IMR-90 (cell line): ENCODE data around the gene TRHDE. TPM values are rescaled to one million over a fixed set of nuclear protein-coding genes. Genes with fewer than 3 reads are reported as not detected.

Experiments used
- ATAC-seq: fragments of 200-7000 bp; cut with Tn5 transposase; 2 replicates; pipeline ENCODE4 v1.9.1; 2020; ENCODE audit warnings: low read depth, mild to moderate bottlenecking, moderate library complexity
- BruUV-seq: library from RNA; stranded (reverse); fragments of 400-500 nt; replicated peaks from 2 replicates; lab custom pipeline; 2021; lab: Mats Ljungman, UMichigan
- CTCF ChIA-PET: fragments of 300-600 bp; formaldehyde crosslinking; extraction: SDS; loops from one replicate; lab custom pipeline; 2021; ENCODE audit warnings: antibody characterized with exemption; lab: Yijun Ruan, JAX
- POLR2A ChIA-PET: fragments of 300-600 bp; sonication (Branson Sonifier 250); formaldehyde crosslinking; loops from one replicate; lab custom pipeline; 2022; ENCODE audit warnings: antibody characterized with exemption; ENCODE audit not compliant: unreplicated experiment; lab: Charles Lee
- DNase-seq: peaks from one replicate; pipeline ENCODE4 v3.0.0; 2013
- H2AFZ ChIP-seq: replicated peaks from 2 replicates; pipeline ENCODE3; 2013; ENCODE audit warnings: low read length, mild to moderate bottlenecking; ENCODE audit not compliant: poor library complexity
- H2AK5ac ChIP-seq: 2 replicates; pipeline ENCODE4 v1.6.1; 2013; ENCODE audit warnings: low read depth, low read length, inconsistent platforms
- H2AK9ac ChIP-seq: replicated peaks from 2 replicates; pipeline ENCODE3; 2013; ENCODE audit warnings: mild to moderate bottlenecking, low read depth, low read length, moderate library complexity; ENCODE audit not compliant: poor library complexity
- H2BK120ac ChIP-seq: 2 replicates; pipeline ENCODE4 v1.6.1; 2013; ENCODE audit warnings: low read depth, low read length, inconsistent platforms
- H2BK15ac ChIP-seq: 3 replicates; pipeline ENCODE4 v1.6.1; 2013; ENCODE audit warnings: low read depth, low read length, inconsistent platforms
- H2BK20ac ChIP-seq: 2 replicates; pipeline ENCODE4 v1.6.1; 2013; ENCODE audit warnings: low read depth, mild to moderate bottlenecking, inconsistent platforms, low read length, moderate library complexity
- H2BK5ac ChIP-seq: 2 replicates; pipeline ENCODE4 v1.6.1; 2013; ENCODE audit warnings: mild to moderate bottlenecking, low read depth, low read length, inconsistent platforms; ENCODE audit not compliant: poor library complexity, severe bottlenecking
- H3K14ac ChIP-seq: replicated peaks from 2 replicates; pipeline ENCODE4 v1.6.1; 2013; ENCODE audit warnings: low read depth, low read length, inconsistent platforms
- H3K18ac ChIP-seq: 2 replicates; pipeline ENCODE4 v1.6.1; 2013; ENCODE audit warnings: low read depth, low read length, control low read depth
- H3K23ac ChIP-seq: 2 replicates; pipeline ENCODE4 v1.6.1; 2013; ENCODE audit warnings: low read depth, low read length, inconsistent platforms
- H3K27ac ChIP-seq: 2 replicates; pipeline ENCODE4 v1.5.1; 2013; ENCODE audit warnings: mild to moderate bottlenecking, control low read depth, low read length; ENCODE audit not compliant: insufficient read depth
- H3K27me3 ChIP-seq: 2 replicates; pipeline ENCODE4 v1.6.1; 2013; ENCODE audit warnings: low read length; ENCODE audit not compliant: control insufficient read depth, insufficient read depth
- H3K36me3 ChIP-seq: 2 replicates; pipeline ENCODE4 v1.6.1; 2013; ENCODE audit warnings: low read length, mixed read lengths; ENCODE audit not compliant: control insufficient read depth, insufficient read depth
- H3K4ac ChIP-seq: 2 replicates; pipeline ENCODE4 v1.6.1; 2013; ENCODE audit warnings: low read depth, low read length, inconsistent platforms
- H3K4me1 ChIP-seq: 2 replicates; pipeline ENCODE4 v1.6.1; 2013; ENCODE audit warnings: low read length, mixed read lengths; ENCODE audit not compliant: control insufficient read depth, insufficient read depth
- H3K4me2 ChIP-seq: 2 replicates; pipeline ENCODE4 v1.6.1; 2013; ENCODE audit warnings: low read depth, mild to moderate bottlenecking, control low read depth, low read length, moderate library complexity
- H3K4me3 ChIP-seq: 2 replicates; pipeline ENCODE4 v1.5.1; 2013; ENCODE audit warnings: low read depth, mild to moderate bottlenecking, control low read depth, low read length, moderate library complexity; ENCODE audit not compliant: insufficient read depth
- H3K56ac ChIP-seq: 2 replicates; pipeline ENCODE4 v1.6.1; 2013; ENCODE audit warnings: low read length, inconsistent platforms; ENCODE audit not compliant: insufficient read depth; ENCODE audit errors: extremely low read depth
- H3K79me1 ChIP-seq, 2 experiments: 2 replicates each; pipeline ENCODE4 v1.6.1; 2013; ENCODE audit warnings: low read length in 2 of 2, inconsistent platforms in 1 of 2, low read depth in 1 of 2
- H3K9ac ChIP-seq: 2 replicates; pipeline ENCODE4 v1.6.1; 2013; ENCODE audit warnings: low read depth, low read length, control low read depth
- H3K9me1 ChIP-seq: 2 replicates; pipeline ENCODE4 v1.6.1; 2013; ENCODE audit warnings: low read length, inconsistent platforms; ENCODE audit not compliant: insufficient read depth
- H3K9me3 ChIP-seq: 2 replicates; pipeline ENCODE4 v1.6.1; 2013; ENCODE audit warnings: low read length; ENCODE audit not compliant: control insufficient read depth, insufficient read depth
- H4K20me1 ChIP-seq: 2 replicates; pipeline ENCODE4 v1.6.1; 2013; ENCODE audit warnings: low read length, inconsistent platforms; ENCODE audit not compliant: insufficient read depth
- H4K5ac ChIP-seq: 2 replicates; pipeline ENCODE4 v1.6.1; 2013; ENCODE audit warnings: mild to moderate bottlenecking, low read depth, low read length, control low read depth
- H4K8ac ChIP-seq, 2 experiments: 2 replicates each; pipeline ENCODE4 v1.6.1; 2013; ENCODE audit warnings: low read depth in 2 of 2, low read length in 2 of 2, control low read depth in 1 of 2, inconsistent platforms in 1 of 2
- H4K91ac ChIP-seq: 2 replicates; pipeline ENCODE4 v1.6.1; 2013; ENCODE audit warnings: low read depth, low read length, inconsistent platforms; ENCODE audit not compliant: insufficient read depth
- BHLHE40 ChIP-seq: fragments of 150-350 bp; IDR thresholded peaks from 2 replicates; pipeline ENCODE4 v1.6.1; 2016; ENCODE audit warnings: mild to moderate bottlenecking, low read depth, low read length
- CEBPB ChIP-seq: IDR thresholded peaks from 2 replicates; pipeline ENCODE4 v1.6.1; 2012; ENCODE audit warnings: low read depth, low read length, improper control_type of control experiment
- CHD1 ChIP-seq: IDR thresholded peaks from 2 replicates; pipeline ENCODE4 v1.6.1; 2012; ENCODE audit warnings: low read depth, low read length, improper control_type of control experiment
- CTCF ChIP-seq: conservative IDR thresholded peaks from 2 replicates; pipeline ENCODE4 v1.5.1; 2012; ENCODE audit warnings: mild to moderate bottlenecking, low read depth, low read length, improper control_type of control experiment
- FOS ChIP-seq: fragments of 150-350 bp; IDR thresholded peaks from 2 replicates; pipeline ENCODE4 v1.6.1; 2016; ENCODE audit warnings: low read depth, low read length
- MAFK ChIP-seq: IDR thresholded peaks from 2 replicates; pipeline ENCODE4 v1.6.1; 2012; ENCODE audit warnings: low read depth, low read length, improper control_type of control experiment
- MAZ ChIP-seq: IDR thresholded peaks from 2 replicates; pipeline ENCODE4 v1.6.1; 2012; ENCODE audit warnings: low read depth, mild to moderate bottlenecking, low read length, improper control_type of control experiment, moderate library complexity, borderline replicate concordance
- MXI1 ChIP-seq: IDR thresholded peaks from 2 replicates; pipeline ENCODE4 v1.6.1; 2012; ENCODE audit warnings: low read depth, mild to moderate bottlenecking, low read length, moderate library complexity, borderline replicate concordance
- NFE2L2 ChIP-seq: fragments of 150-350 bp; IDR thresholded peaks from 2 replicates; pipeline ENCODE4 v1.6.1; 2016; ENCODE audit warnings: low read depth, mild to moderate bottlenecking, low read length
- POLR2A ChIP-seq: IDR thresholded peaks from 2 replicates; pipeline ENCODE4 v1.6.1; 2012; ENCODE audit warnings: mild to moderate bottlenecking, low read depth, low read length
- RAD21 ChIP-seq: IDR thresholded peaks from 2 replicates; pipeline ENCODE4 v1.6.1; 2012; ENCODE audit warnings: low read length, improper control_type of control experiment
- RCOR1 ChIP-seq: IDR thresholded peaks from 2 replicates; pipeline ENCODE4 v1.6.1; 2012; ENCODE audit warnings: mild to moderate bottlenecking, low read length, improper control_type of control experiment; ENCODE audit not compliant: insufficient replicate concordance
- RFX5 ChIP-seq: IDR thresholded peaks from 2 replicates; pipeline ENCODE4 v1.8.0; 2012; ENCODE audit warnings: low read depth, mild to moderate bottlenecking, low read length, moderate library complexity
- SMC3 ChIP-seq: fragments of 150-350 bp; IDR thresholded peaks from 2 replicates; pipeline ENCODE4 v1.6.1; 2016; ENCODE audit warnings: low read depth, mild to moderate bottlenecking, antibody characterized with exemption, low read length, moderate library complexity
- WGBS, 2 experiments: methylation state at CpG; one replicate each; pipeline versions ENCODE4 v1.1.5 to v1.1.7; 2013; ENCODE audit warnings: missing lambda C conversion rate in 2 of 2; ENCODE audit not compliant: insufficient read length in 1 of 2; ENCODE audit errors: extremely low coverage in 2 of 2; 5-methylcytosine and 5-hydroxymethylcytosine counted together
- dilution Hi-C: fragments of 300-500 bp; cut with HindIII; formaldehyde crosslinking; loops from one replicate; pipeline ENCODE4 v1.14.3; 2018; ENCODE audit warnings: low sequenced_read_pairs; ENCODE audit not compliant: unreplicated experiment
- in situ Hi-C: fragments of 300-500 bp; cut with MboI; formaldehyde crosslinking; loops from 3 replicates; pipeline ENCODE4 v1.14.3; 2019; ENCODE audit warnings: low sequenced_read_pairs, inconsistent platforms, mixed read lengths
- intact Hi-C: fragments of 100-400 bp; cut with micrococcal nuclease; formaldehyde crosslinking; loops from 2 replicates; pipeline ENCODE4 v1.10.0; 2022
- polyA plus RNA-seq, 3 experiments: library from polyadenylated mRNA; depleted of rRNA; stranded (reverse); fragments of >200 nt; gene quantifications; 2 replicates each; pipeline ENCODE4 v1.2.3, GENCODE V29; 2012; ENCODE audit warnings: low replicate concordance in 1 of 3
- total RNA-seq: library from RNA; depleted of rRNA; stranded (reverse); fragments of >200 nt; gene quantifications from 2 replicates; pipeline ENCODE4 v1.2.3, GENCODE V29; 2012
- TF ChIP-seq, protein P1 (sequence below): fragments of 150-350 bp; IDR thresholded peaks from 2 replicates; pipeline ENCODE4 v1.6.1; 2017; ENCODE audit warnings: mild to moderate bottlenecking, antibody characterized with exemption, low read length, low read depth
- TF ChIP-seq, protein P2 (sequence below): fragments of 150-350 bp; IDR thresholded peaks from 2 replicates; pipeline ENCODE4 v1.6.1; 2016; ENCODE audit warnings: low read depth, mild to moderate bottlenecking, low read length, moderate library complexity, borderline replicate concordance

Gene TRHDE
- total and polyA plus RNA-seq, 2 of the 4 experiments (the other 2 are of a cell fraction): 33.7 to 65.1 TPM

DNA sequence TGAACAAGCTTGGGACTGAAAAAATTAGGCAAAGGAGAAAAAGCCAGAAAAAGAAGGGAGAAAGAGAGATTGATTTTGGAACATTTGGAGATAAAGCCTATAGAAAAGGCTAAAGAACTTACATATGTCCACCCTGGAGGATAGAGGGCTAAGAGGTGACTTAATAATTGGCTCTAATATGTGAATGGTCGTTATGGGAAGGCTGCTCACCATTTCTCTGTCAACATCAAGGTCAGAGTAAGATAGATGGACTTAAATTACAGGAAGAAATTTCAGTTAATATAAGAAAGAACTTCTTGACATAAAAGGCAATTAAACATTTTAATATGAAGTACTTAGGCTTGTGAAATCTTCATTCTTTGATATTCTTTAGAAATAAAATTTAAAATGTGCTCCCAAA lies 238.6 kb downstream of the TRHDE start:
- intact Hi-C loops (no loop called here), in situ Hi-C loops (no loop called here), dilution Hi-C loops (no loop called here)
- no CpG with 5 or more reads among the region's 1 CpG for WGBS, 2 experiments
- H3K36me3 ChIP-seq: 0 out of 2 replicates have a peak, but pooled peaks cover under 1% of the 10 kb centered on the region
- no peaks in the 10 kb centered on the region for H3K27me3 ChIP-seq
- H3K9ac ChIP-seq: no peak overlapping the region
- H3K4me1 ChIP-seq: peaks cover 4% of the 10 kb centered on the region; the same call in 1 of the 2 replicates
- H2AFZ ChIP-seq: no peak overlapping the region
- ChIA-PET CTCF (no interaction called here), POLR2A (no interaction called here)
- no peak overlapping the region for H3K4me2 ChIP-seq
- H4K5ac ChIP-seq: no peak overlapping the region
- no peaks in the 10 kb centered on the region; the same call in 1 of the 2 replicates for H3K9me1 ChIP-seq
- no peak overlapping the region for H3K4ac ChIP-seq
- H3K79me1 ChIP-seq: peaks cover 0 to 19% of the 10 kb centered on the region in 2 experiments; a peak in 2 of 4 replicates
- no peak overlapping the region for H2AK5ac ChIP-seq
- no peak overlapping the region for H3K27ac ChIP-seq
- H4K20me1 ChIP-seq: no peaks in the 10 kb centered on the region
- H3K14ac ChIP-seq: no peak overlapping the region
- H2BK15ac ChIP-seq: no peak overlapping the region
- TF ChIP-seq MAZ: no peak
- TF ChIP-seq RCOR1: no peak
- TF ChIP-seq CTCF: no peak
- no peak for TF ChIP-seq BHLHE40
- TF ChIP-seq MXI1: no peak
- TF ChIP-seq MAFK: no peak
- TF ChIP-seq CHD1: no peak
- no peak for TF ChIP-seq SMC3
- no peak for TF ChIP-seq FOS
- TF ChIP-seq, protein P1, sequence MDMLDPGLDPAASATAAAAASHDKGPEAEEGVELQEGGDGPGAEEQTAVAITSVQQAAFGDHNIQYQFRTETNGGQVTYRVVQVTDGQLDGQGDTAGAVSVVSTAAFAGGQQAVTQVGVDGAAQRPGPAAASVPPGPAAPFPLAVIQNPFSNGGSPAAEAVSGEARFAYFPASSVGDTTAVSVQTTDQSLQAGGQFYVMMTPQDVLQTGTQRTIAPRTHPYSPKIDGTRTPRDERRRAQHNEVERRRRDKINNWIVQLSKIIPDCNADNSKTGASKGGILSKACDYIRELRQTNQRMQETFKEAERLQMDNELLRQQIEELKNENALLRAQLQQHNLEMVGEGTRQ: no peak
- TF ChIP-seq NFE2L2: no peak
- TF ChIP-seq RFX5: no peak
- TF ChIP-seq CEBPB: no peak
- TF ChIP-seq POLR2A: no peak
- TF ChIP-seq, protein P2, sequence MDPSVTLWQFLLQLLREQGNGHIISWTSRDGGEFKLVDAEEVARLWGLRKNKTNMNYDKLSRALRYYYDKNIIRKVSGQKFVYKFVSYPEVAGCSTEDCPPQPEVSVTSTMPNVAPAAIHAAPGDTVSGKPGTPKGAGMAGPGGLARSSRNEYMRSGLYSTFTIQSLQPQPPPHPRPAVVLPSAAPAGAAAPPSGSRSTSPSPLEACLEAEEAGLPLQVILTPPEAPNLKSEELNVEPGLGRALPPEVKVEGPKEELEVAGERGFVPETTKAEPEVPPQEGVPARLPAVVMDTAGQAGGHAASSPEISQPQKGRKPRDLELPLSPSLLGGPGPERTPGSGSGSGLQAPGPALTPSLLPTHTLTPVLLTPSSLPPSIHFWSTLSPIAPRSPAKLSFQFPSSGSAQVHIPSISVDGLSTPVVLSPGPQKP: no peak
- no peak for TF ChIP-seq RAD21
- H2AK9ac ChIP-seq: no peak overlapping the region
- H3K4me3 ChIP-seq: no peak overlapping the region
- H3K23ac ChIP-seq: no peak overlapping the region
- no peak overlapping the region for H4K8ac ChIP-seq
- no peak overlapping the region for H2BK20ac ChIP-seq
- no peak overlapping the region for H2BK120ac ChIP-seq
- no peak for ATAC-seq
- BruUV-seq: no TSS peak
- no peaks in the 10 kb centered on the region for H3K9me3 ChIP-seq
- H3K56ac ChIP-seq: no peak overlapping the region
- no peak overlapping the region for H3K18ac ChIP-seq
- H4K91ac ChIP-seq: no peak overlapping the region
- DNase-seq: no peak
- no peak overlapping the region for H2BK5ac ChIP-seq
